GM06990 (cell line): ENCODE results near the gene RRBP1.

Experiments used
- DNase-seq: peaks from one replicate; pipeline ENCODE4 v3.0.0-alpha.2; 2011; ENCODE audit not compliant: insufficient read length; ENCODE audit errors: extremely low read depth
- H3K27me3 ChIP-seq: replicated peaks from 2 replicates; pipeline ENCODE4 v1.6.0; 2011; ENCODE audit warnings: low read length; ENCODE audit not compliant: control insufficient read depth, insufficient read depth
- H3K36me3 ChIP-seq: 2 replicates; pipeline ENCODE4 v1.5.1; 2011; ENCODE audit warnings: low read length; ENCODE audit not compliant: control insufficient read depth, insufficient read depth
- H3K4me3 ChIP-seq: replicated peaks from 2 replicates; pipeline ENCODE4 v1.5.1; 2011; ENCODE audit warnings: low read depth, mild to moderate bottlenecking, control low read depth, low read length
- TF ChIP-seq, protein P1 (sequence below): IDR thresholded peaks from 2 replicates; pipeline ENCODE4 v1.5.1; 2011; ENCODE audit warnings: low read length, control low read depth, mild to moderate bottlenecking, inconsistent platforms; ENCODE audit not compliant: insufficient read depth, poor library complexity, severe bottlenecking

RRBP1 gene

DNA sequence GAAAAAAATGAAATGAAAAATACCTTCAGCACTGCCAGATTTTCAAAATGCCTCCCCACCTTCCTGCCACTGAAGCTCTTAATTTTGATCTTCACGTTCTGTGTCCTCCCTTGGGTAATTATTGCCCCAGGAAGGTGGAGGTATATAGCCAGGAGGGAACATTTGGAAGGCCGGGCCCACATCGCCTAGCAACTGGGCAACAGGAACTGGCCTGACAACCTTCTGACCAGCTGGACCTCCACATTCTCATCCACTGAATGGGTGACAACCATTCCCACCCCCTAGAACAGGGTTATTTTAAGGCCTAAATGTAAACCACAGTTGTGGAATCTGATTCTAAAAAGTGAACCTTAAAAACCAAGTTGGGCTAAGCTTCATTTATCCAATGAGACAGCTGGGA is 3.2 kb downstream of the RRBP1 start:
- no peak overlapping the region for H3K4me3 ChIP-seq
- DNase-seq: no peak
- H3K27me3 ChIP-seq: no peaks in the 10 kb centered on the region
- TF ChIP-seq, protein P1, sequence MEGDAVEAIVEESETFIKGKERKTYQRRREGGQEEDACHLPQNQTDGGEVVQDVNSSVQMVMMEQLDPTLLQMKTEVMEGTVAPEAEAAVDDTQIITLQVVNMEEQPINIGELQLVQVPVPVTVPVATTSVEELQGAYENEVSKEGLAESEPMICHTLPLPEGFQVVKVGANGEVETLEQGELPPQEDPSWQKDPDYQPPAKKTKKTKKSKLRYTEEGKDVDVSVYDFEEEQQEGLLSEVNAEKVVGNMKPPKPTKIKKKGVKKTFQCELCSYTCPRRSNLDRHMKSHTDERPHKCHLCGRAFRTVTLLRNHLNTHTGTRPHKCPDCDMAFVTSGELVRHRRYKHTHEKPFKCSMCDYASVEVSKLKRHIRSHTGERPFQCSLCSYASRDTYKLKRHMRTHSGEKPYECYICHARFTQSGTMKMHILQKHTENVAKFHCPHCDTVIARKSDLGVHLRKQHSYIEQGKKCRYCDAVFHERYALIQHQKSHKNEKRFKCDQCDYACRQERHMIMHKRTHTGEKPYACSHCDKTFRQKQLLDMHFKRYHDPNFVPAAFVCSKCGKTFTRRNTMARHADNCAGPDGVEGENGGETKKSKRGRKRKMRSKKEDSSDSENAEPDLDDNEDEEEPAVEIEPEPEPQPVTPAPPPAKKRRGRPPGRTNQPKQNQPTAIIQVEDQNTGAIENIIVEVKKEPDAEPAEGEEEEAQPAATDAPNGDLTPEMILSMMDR: no peak
- peaks cover 7% of the 10 kb centered on the region for H3K36me3 ChIP-seq

- Histone ChIP-seq H3K4me3 (no peak overlapping the region), H3K36me3 (peaks cover 7% of the 10 kb centered on the region), H3K27me3 (no peaks in the 10 kb centered on the region)
- no peak for DNase-seq
- TF ChIP-seq, protein P1: no peak
Observed at GRCh38 chr20:17678295-17678694, 3.7 kb downstream of the RRBP1 start.

DNA sequence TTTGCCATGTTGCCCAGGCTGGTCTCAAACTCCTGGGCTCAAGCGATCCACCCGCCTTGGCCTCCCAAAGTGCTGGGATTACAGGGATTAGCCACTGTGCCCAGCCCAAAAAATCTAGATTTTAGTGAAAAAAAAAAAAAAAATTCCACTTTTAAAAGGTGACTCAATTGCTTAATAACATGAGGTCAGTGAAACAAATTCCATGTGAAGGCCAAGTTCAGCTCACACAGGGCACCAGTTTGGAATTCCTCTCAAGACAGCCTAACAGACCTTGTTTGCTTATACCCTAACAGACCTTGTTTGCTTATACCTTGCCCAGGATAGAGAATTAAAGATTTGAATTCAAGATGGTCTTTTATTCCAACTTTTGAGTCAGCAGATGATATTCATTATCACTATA is 5.1 kb downstream of the RRBP1 start:
- no peaks in the 10 kb centered on the region for H3K27me3 ChIP-seq
- no peak for DNase-seq
- peaks cover 8% of the 10 kb centered on the region for H3K36me3 ChIP-seq
- TF ChIP-seq, protein P1: no peak
- no peak overlapping the region for H3K4me3 ChIP-seq

DNA sequence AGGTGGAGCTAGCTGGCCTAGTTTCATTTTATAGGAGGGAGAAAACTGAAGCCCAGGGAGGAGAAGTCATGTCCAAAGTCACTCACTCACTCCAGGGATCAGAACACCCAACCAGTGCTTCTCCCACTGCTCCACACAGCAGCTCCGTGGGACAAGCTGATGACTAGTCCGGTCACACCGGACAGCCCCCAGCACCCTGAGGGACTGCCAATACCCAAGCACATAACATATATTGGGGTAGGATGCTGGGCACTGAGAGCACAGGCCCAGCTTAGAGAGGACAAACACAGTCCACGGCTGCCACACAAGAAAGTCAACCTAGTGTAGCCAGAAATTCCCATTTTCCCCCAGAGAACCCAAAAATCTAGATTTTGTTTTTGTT is 5.7 kb downstream of the RRBP1 start:
- no peaks in the 10 kb centered on the region for H3K27me3 ChIP-seq
- TF ChIP-seq, protein P1: no peak
- peaks cover 8% of the 10 kb centered on the region for H3K36me3 ChIP-seq
- H3K4me3 ChIP-seq: no peak overlapping the region
- no peak for DNase-seq

DNA sequence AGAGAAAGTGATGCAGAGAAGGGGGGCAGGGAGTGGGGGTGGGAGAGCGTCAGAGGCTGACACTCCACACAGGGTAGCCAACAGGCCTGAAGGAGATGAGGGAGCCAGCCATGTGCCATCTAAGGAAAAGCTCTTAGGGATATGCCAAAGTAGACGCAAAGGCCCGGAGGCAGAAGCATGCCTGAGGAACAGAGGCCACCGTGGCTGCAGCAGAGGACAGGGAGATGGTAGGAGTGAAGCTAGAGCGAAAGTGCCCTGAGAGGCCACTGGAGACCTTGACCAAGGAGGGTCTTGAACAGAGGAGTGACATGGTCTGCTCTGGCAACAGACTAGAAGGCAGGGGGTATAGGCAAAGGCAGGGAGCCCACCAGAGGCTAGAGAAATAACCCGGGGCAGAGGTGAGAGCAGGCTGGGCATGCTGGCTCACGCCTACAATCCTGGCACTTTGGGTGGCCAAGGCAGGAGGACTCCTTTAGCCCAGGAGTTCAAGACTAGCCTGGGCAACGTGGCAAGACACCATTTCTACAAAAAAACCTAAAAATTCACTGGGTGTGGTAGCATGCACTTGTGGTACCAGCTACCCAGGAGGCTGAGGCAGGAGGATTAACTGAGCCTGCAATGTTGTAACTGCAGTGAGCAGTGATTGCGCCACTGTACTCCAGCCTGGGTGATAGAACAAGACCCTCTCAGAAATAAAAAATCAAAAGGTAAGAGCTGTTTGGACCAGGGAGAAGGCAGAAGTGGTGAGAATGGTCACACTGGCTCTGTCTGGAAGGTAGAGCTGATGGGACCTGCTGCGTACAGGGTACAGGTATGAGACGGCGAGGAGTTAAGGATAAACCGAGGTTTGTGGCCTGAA is 6.3 kb downstream of the RRBP1 start:
- peaks cover 8% of the 10 kb centered on the region for H3K36me3 ChIP-seq
- DNase-seq: no peak
- no peak overlapping the region for H3K4me3 ChIP-seq
- TF ChIP-seq, protein P1: no peak
- no peaks in the 10 kb centered on the region for H3K27me3 ChIP-seq
